COR-L47 (cell line): ENCODE data around the gene FUCA1.

ENCODE experiments used
- DNase-seq: peaks from one replicate; lab custom pipeline; 2025; lab: John Stamatoyannopoulos, UW

The FUCA1 gene

GRCh38 chr1:23801338-23801748 lies 66.7 kb downstream of the FUCA1 start:
- peak; percentile 18 for DNase-seq

- DNase-seq, result peak; percentile 91
Measured at GRCh38 chr1:23800400-23801337, 67.4 kb downstream of the FUCA1 start, which contains the start of gene GALE. GALE (minus strand) TSS chr1:23800754; CDS start chr1:23799007, 1,747 bp downstream.

DNA sequence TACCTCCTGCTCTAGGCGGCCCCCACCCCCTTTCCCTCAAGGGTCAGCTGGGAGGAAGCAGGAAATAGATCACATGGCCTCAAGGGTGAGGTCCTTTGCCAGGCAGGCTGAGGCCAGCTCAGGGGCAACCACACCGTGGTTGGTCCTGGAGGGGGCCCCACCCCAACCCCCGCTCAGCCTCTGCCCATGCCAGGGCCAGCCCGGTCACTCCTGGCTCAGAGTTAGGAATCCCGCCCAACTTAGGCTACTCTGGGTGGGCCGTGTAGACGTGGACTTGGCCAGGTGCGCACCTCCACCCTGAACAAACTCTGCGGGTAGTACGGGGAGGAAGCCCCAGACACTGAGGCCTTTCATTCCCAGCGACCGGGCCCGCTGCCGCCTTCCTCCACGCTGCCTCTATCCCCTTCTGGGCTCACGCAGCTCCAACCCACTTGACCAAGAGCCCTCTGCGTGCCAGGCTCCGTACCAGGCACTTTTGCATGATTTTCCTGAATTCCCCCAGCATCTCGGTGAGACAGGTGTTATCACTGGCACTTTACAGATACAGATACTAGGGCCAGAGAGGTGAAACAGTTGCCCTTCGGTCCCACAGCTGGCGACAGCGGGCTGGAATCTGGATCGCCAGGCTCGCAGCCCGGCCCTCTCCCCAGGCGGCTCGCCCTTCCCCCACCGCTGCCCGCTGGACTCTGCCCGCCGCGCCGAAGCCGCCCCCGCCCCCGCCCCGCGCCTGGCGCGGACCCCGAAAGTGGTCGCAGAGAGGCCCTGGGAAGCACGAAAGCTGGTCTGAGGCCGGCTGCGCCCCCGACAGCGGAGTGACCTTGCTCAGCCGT lies 68.3 kb downstream of the FUCA1 start:
- no peak for DNase-seq

- no peak for DNase-seq
Measured at GRCh38 chr1:23799255-23799569, 68.9 kb downstream of the FUCA1 start.

- no peak for DNase-seq
Measured at GRCh38 chr1:23798662-23799142, 69.4 kb downstream of the FUCA1 start.

DNA sequence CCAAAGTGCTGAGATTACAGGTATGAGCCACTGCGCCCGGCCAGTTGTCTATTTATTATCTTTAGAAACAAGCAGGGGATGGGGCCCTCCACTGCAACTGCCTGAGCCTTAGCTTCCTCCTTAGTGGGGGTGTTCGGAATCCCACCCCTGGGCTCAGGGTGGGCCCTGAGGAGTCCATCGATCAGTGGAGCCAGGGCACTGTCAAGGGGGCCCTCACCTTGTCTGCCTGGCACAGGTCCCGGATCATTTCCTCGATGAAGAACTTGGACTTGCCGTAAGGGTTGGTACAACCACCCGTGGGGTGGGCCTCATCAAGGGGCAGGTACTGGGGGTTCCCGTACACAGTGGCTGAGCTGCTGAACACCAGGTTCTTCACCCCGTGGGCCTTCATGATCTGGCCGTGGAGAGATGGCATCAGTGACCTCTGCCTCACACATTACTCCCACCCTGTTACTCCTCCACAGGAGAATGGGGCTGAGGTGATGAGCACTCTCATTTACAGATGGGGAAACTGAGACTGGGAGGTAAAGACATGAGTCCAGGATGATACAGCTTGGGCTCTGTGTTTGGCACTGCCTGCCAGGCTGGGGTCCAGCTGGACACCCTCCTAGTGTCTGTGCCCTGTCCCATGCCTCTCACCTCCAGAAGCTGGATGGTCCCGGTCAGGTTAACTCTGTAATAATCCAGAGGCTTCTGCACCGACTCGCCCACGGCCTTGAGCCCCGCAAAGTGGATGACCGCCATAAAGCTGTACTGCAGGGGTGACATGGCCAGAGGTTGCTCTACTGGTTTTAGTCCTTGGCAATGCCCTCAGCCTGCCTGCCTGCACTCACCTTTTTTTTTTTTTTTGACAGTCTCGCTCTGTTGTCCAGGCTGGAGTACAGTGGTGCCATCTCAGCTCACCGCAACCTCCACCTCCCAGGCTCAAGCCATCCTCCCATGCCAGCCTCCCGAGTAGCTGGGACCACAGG lies 70.3 kb downstream of the FUCA1 start:
- DNase-seq, result no peak

GRCh38 chr1:23796466-23797271 lies 71.4 kb downstream of the FUCA1 start:
- no peak for DNase-seq

- no peak for DNase-seq
Measured at GRCh38 chr1:23795676-23796465, 72.2 kb downstream of the FUCA1 start.
